H1 (cell line): Measurements from ENCODE around the gene SCGN. TPM values are rescaled to one million over a fixed set of nuclear protein-coding genes. Genes with fewer than 3 reads are reported as not detected.

Experiments
- CTCF ChIA-PET: fragments of 300-600 bp; sonication (Branson Sonifier 250); formaldehyde crosslinking; loops from one replicate; lab custom pipeline; 2021; ENCODE audit not compliant: partially characterized antibody; lab: Charles Lee
- POLR2A ChIA-PET: fragments of 300-600 bp; sonication (Branson Sonifier 250); formaldehyde crosslinking; loops from one replicate; lab custom pipeline; 2021; ENCODE audit warnings: inconsistent platforms; ENCODE audit not compliant: partially characterized antibody; lab: Charles Lee
- DNase-seq, 2 experiments: peaks; one replicate each; pipeline versions ENCODE4 v3.0.0 to v3.0.0-alpha.2; 2010 to 2022; ENCODE audit warnings: low spot score in 2 of 2, low read depth in 1 of 2, mixed read lengths in 1 of 2
- FAIRE-seq: peaks from 2 replicates; lab custom pipeline; 2011; peaks lifted over from hg19 to GRCh38; lab: Jason Lieb, UNC
- H2AFZ ChIP-seq: 2 replicates; pipeline ENCODE4 v1.8.1; 2012; ENCODE audit warnings: low read length, inconsistent platforms
- H2AK5ac ChIP-seq: 2 replicates; pipeline ENCODE4 v1.6.1; 2013; ENCODE audit warnings: low read depth, low read length
- H2BK120ac ChIP-seq: replicated peaks from 2 replicates; pipeline ENCODE3; 2013; ENCODE audit warnings: low read depth, low read length, inconsistent platforms
- H2BK12ac ChIP-seq: 2 replicates; pipeline ENCODE4 v1.6.1; 2013; ENCODE audit warnings: low read depth, low read length
- H2BK15ac ChIP-seq: 2 replicates; pipeline ENCODE4 v1.6.1; 2013; ENCODE audit warnings: low read length
- H2BK20ac ChIP-seq: 2 replicates; pipeline ENCODE4 v1.6.1; 2013; ENCODE audit warnings: low read length
- H2BK5ac ChIP-seq: 2 replicates; pipeline ENCODE4 v1.6.1; 2013; ENCODE audit warnings: low read depth, low read length
- H3K14ac ChIP-seq: 2 replicates; pipeline ENCODE4 v1.6.1; 2013; ENCODE audit warnings: inconsistent platforms; ENCODE audit not compliant: insufficient read length
- H3K18ac ChIP-seq: 2 replicates; pipeline ENCODE4 v1.6.1; 2013; ENCODE audit warnings: low read length; ENCODE audit errors: extremely low read depth
- H3K23ac ChIP-seq: 2 replicates; pipeline ENCODE4 v1.6.1; 2013; ENCODE audit warnings: inconsistent platforms; ENCODE audit not compliant: insufficient read length
- H3K23me2 ChIP-seq: 2 replicates; pipeline ENCODE4 v1.6.1; 2013; ENCODE audit warnings: low read depth, low read length
- H3K27ac ChIP-seq: 2 replicates; pipeline ENCODE4 v1.6.1; 2011; ENCODE audit warnings: low read depth, low read length, inconsistent platforms
- H3K27me3 ChIP-seq, 4 experiments: replicated peaks in 1 of 4; 1 replicate in 1 of 4; 2 replicates in 3 of 4; pipeline versions ENCODE4 v1.6.1 to v1.8.1; 2011 to 2013; ENCODE audit warnings: low read length in 3 of 4, mild to moderate bottlenecking in 3 of 4, inconsistent platforms in 2 of 4, mixed read lengths in 2 of 4, moderate library complexity in 1 of 4; ENCODE audit not compliant: control insufficient read depth in 3 of 4, insufficient read depth in 3 of 4; ENCODE audit errors: extremely low read depth in 1 of 4
- H3K36me3 ChIP-seq, 4 experiments: 2 replicates each; pipeline versions ENCODE4 v1.6.1 to v1.8.1; 2011 to 2013; ENCODE audit warnings: mild to moderate bottlenecking in 4 of 4, low read length in 3 of 4, moderate library complexity in 2 of 4, control low read depth in 1 of 4, inconsistent platforms in 1 of 4; ENCODE audit not compliant: insufficient read depth in 4 of 4, control insufficient read depth in 2 of 4
- H3K4ac ChIP-seq: replicated peaks from 2 replicates; pipeline ENCODE3; 2013; ENCODE audit warnings: low read length, low read depth, mixed read lengths, inconsistent platforms; ENCODE audit not compliant: insufficient read length
- H3K4me1 ChIP-seq, 4 experiments: replicated peaks in 1 of 4; 1 replicate in 1 of 4; 2 replicates in 3 of 4; pipeline versions ENCODE4 v1.6.1 to v1.8.1; 2011 to 2013; ENCODE audit warnings: low read length in 3 of 4, inconsistent platforms in 2 of 4, mixed read lengths in 1 of 4; ENCODE audit not compliant: insufficient read depth in 4 of 4, control insufficient read depth in 3 of 4
- H3K4me2 ChIP-seq, 2 experiments: 2 replicates each; pipeline versions ENCODE4 v1.6.1 to v1.8.1; 2011 to 2013; ENCODE audit warnings: low read depth in 2 of 2, low read length in 2 of 2, control low read depth in 1 of 2, inconsistent platforms in 1 of 2, mild to moderate bottlenecking in 1 of 2; ENCODE audit not compliant: insufficient read depth in 1 of 2
- H3K4me3 ChIP-seq, 4 experiments: fragments of 200-600, 300-600 bp in 1 of 4; sonication (generic), shearing (Covaris generic), sonication (Bioruptor Twin) in 1 of 4; 2 replicates each; pipeline versions ENCODE4 v1.5.1 to v1.8.1; 2011 to 2016; ENCODE audit warnings: low read length in 4 of 4, low read depth in 3 of 4, control low read depth in 2 of 4, inconsistent platforms in 2 of 4, mild to moderate bottlenecking in 2 of 4, mixed read lengths in 1 of 4, moderate library complexity in 1 of 4; ENCODE audit not compliant: insufficient read depth in 2 of 4; ENCODE audit errors: extremely low read depth in 1 of 4
- H3K56ac ChIP-seq: replicated peaks from 2 replicates; pipeline ENCODE3; 2013; ENCODE audit warnings: low read depth, mild to moderate bottlenecking, mixed read lengths, low read length, inconsistent platforms; ENCODE audit not compliant: insufficient read length
- H3K79me1 ChIP-seq: 2 replicates; pipeline ENCODE4 v1.6.1; 2013; ENCODE audit warnings: low read depth, low read length, control low read depth
- H3K79me2 ChIP-seq, 2 experiments: 2 replicates each; pipeline versions ENCODE4 v1.6.1 to v1.8.1; 2012 to 2013; ENCODE audit warnings: low read length in 2 of 2, mild to moderate bottlenecking in 2 of 2, inconsistent platforms in 1 of 2; ENCODE audit not compliant: insufficient read depth in 2 of 2, control insufficient read depth in 1 of 2
- H3K9ac ChIP-seq, 4 experiments: replicated peaks in 1 of 4; 1 replicate in 1 of 4; 2 replicates in 3 of 4; pipeline versions ENCODE4 v1.6.1 to v1.8.1; 2011 to 2013; ENCODE audit warnings: low read depth in 3 of 4, low read length in 3 of 4, control low read depth in 2 of 4, mild to moderate bottlenecking in 2 of 4, moderate library complexity in 2 of 4, inconsistent platforms in 1 of 4; ENCODE audit errors: extremely low read depth in 1 of 4
- H3K9me3 ChIP-seq, 2 experiments: 2 replicates each; pipeline versions ENCODE4 v1.6.1 to v1.8.1; 2012 to 2013; ENCODE audit warnings: mild to moderate bottlenecking in 2 of 2, moderate library complexity in 2 of 2, control low read depth in 1 of 2, inconsistent platforms in 1 of 2, low read depth in 1 of 2, low read length in 1 of 2, mixed read lengths in 1 of 2; ENCODE audit not compliant: insufficient read depth in 2 of 2
- H4K20me1 ChIP-seq, 2 experiments: replicated peaks in 1 of 2; 2 replicates each; pipeline versions ENCODE3 to v1.8.1; 2011 to 2013; ENCODE audit warnings: inconsistent platforms in 2 of 2, low read length in 2 of 2, mild to moderate bottlenecking in 1 of 2; ENCODE audit not compliant: insufficient read depth in 2 of 2, control insufficient read depth in 1 of 2
- H4K5ac ChIP-seq: 2 replicates; pipeline ENCODE4 v1.6.1; 2013; ENCODE audit warnings: low read length, low read depth, mixed read lengths, inconsistent platforms; ENCODE audit not compliant: insufficient read length
- H4K8ac ChIP-seq: 2 replicates; pipeline ENCODE4 v1.8.0; 2013; ENCODE audit warnings: mild to moderate bottlenecking, moderate library complexity, low read length, inconsistent platforms; ENCODE audit not compliant: insufficient read depth; ENCODE audit errors: extremely low read depth
- H4K91ac ChIP-seq: replicated peaks from 2 replicates; pipeline ENCODE3; 2013; ENCODE audit warnings: low read length, mixed read lengths, inconsistent platforms; ENCODE audit not compliant: insufficient read length
- E2F6 ChIP-seq: IDR thresholded peaks from 2 replicates; pipeline ENCODE4 v1.6.1; 2012; ENCODE audit warnings: inconsistent platforms
- NANOG ChIP-seq: IDR thresholded peaks from 2 replicates; pipeline ENCODE4 v1.6.1; 2011; ENCODE audit warnings: low read length, low read depth, mild to moderate bottlenecking, inconsistent platforms; ENCODE audit not compliant: insufficient read depth, poor library complexity, severe bottlenecking
- POLR2A ChIP-seq, 2 experiments: IDR thresholded peaks; 1 replicate in 1 of 2; 2 replicates in 1 of 2; pipeline ENCODE4 v1.6.1; 2011; ENCODE audit warnings: low read depth in 2 of 2, low read length in 2 of 2, mild to moderate bottlenecking in 2 of 2; ENCODE audit errors: control extremely low read depth in 1 of 2
- TBP ChIP-seq: IDR thresholded peaks from 2 replicates; pipeline ENCODE4 v1.6.1; 2011; ENCODE audit warnings: low read depth, low read length, improper control_type of control experiment
- WGBS, 2 experiments: shearing (Covaris generic) in 1 of 2; methylation state at CpG; one replicate each; pipeline versions ENCODE4 v1.1.6 to v1.1.7; 2013 to 2015; ENCODE audit warnings: low lambda C conversion rate in 2 of 2, mixed read lengths in 2 of 2, inconsistent platforms in 1 of 2, low coverage in 1 of 2, missing lambda C conversion rate in 1 of 2; ENCODE audit not compliant: insufficient replicate concordance in 2 of 2, insufficient coverage in 1 of 2, insufficient read length in 1 of 2; ENCODE audit errors: extremely low coverage in 1 of 2, missing lambda C conversion rate in 1 of 2; 5-methylcytosine and 5-hydroxymethylcytosine counted together
- polyA plus RNA-seq, 7 experiments: library from polyadenylated mRNA; depleted of rRNA in 3 of 7; stranded (reverse) in 5 of 7; unstranded in 2 of 7; fragments of >200 nt in 5 of 7; fragments of 200-250 nt in 2 of 7; gene quantifications; 1 replicate in 5 of 7; 2 replicates in 1 of 7; 4 replicates in 1 of 7; pipeline versions ENCODE4 v1.2.1 to v1.2.3, GENCODE V29; 2011 to 2013; ENCODE audit warnings: missing spikeins in 2 of 7, mixed read lengths in 2 of 7
- total RNA-seq: library from RNA; stranded (reverse); fragmentation: NEBNext Ultra II Directional; extraction: Animal tissue kit (Norgen Biotek cat#: 25700); gene quantifications from 2 replicates; pipeline ENCODE4 v1.2.1, GENCODE V29; 2021

Gene SCGN
- total and polyA plus RNA-seq, 2 of the 8 experiments (the other 6 are each of a cell fraction or from before 2014, with no cell fraction given) = not detected

- Histone ChIP-seq H3K23ac (no peak overlapping the region), H4K8ac (no peak overlapping the region), H3K18ac (peak overlapping the region; percentile 51; the same call in 1 of the 2 replicates), H2BK20ac (no peak overlapping the region), H3K23me2 (no peaks in the 10 kb centered on the region), H3K14ac (no peak overlapping the region), H2AK5ac (no peak overlapping the region), H3K4me1 (peaks cover 0 to 23% (median 6%) of the 10 kb centered on the region in 4 experiments; a peak in 5 of 7 replicates), H3K4me3 (no peak overlapping the region), H2BK5ac (no peak overlapping the region), H3K79me1 (no peaks in the 10 kb centered on the region), H3K56ac (no peak overlapping the region), H3K36me3 (no peaks in the 10 kb centered on the region), H4K20me1 (no peaks in the 10 kb centered on the region), H2BK12ac (no peak overlapping the region), H4K91ac (no peak overlapping the region), H2BK120ac (no peak overlapping the region), H3K9me3 (no peaks in the 10 kb centered on the region), H3K79me2 (no peaks in the 10 kb centered on the region), H3K4ac (no peak overlapping the region), H2AFZ (no peak overlapping the region), H3K9ac (no peak overlapping the region), H4K5ac (no peak overlapping the region), H2BK15ac (no peak overlapping the region), H3K27me3 (0 out of 7 replicates have a peak, but pooled peaks cover 0 to 3% (median 0%) of the 10 kb centered on the region in 4 experiments), H3K4me2 (no peak overlapping the region), H3K27ac (no peak overlapping the region)
- TF ChIP-seq POLR2A (IDR thresholded peaks at IDR 0.05; ENCODE audit: control extremely low read depth in 1 of 2, low read depth in 2 of 2, low read length in 2 of 2) (no peak), NANOG (no peak), TBP (no peak), E2F6 (no peak)
- ChIA-PET CTCF (interaction anchor here (1.8 kb wide), 1 partner anchor 9 kb away, joined by 5 read pairs; no protein-coding TSS in a partner anchor), POLR2A (no interaction called here)
- no peak for FAIRE-seq
- WGBS, 2 experiments = 85% methylated on average over 4 of the region's 4 CpGs; no CpG with 5 or more reads in 1 of the 2 experiments
- DNase-seq = no peak
These were observed 22.8 kb upstream of the SCGN start for GRCh38 chr6:25629198-25629576.
